HG03196 (cell line): ENCODE data around the gene PWP2.
A peak's percentile ranks its signal among the peaks of the same experiment; 100 is the strongest.

ENCODE experiments used
- ATAC-seq: cut with Tn5 transposase; IDR thresholded peaks from one replicate; pipeline ENCODE4 v1.9.1; 2021; ENCODE audit not compliant: unreplicated experiment

PWP2 gene

DNA sequence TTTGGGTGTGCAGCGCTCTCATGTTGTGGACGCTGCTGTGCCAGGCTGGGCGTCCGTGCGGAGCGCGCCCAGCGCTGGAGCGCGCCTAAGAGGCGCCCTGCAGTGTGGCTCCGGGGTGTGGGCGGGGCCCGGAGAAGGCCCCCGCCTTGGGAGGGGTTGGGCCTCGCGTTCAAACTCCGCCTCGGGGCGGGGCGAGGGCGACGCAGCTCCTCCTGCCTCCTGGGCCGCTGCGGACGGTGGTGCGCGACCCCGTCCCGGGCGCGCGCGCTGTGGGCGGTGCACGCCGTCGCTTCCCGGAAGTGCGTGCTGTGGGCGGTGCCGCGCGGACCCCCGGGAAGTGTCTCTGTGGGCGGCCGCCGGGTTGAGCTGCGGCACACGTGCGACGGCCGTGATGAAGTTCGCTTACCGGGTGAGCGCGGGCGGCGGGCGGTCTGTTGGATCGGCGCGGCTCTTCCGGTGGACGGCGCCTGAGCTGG, at the start of gene PWP2:
Gene PWP2, plus strand, starts transcription at position 374 of the 476 bp plus-strand sequence. Its CDS starts 18 bp downstream, at position 392.
- ATAC-seq: peak; percentile 75

- no peak for ATAC-seq
Measured at GRCh38 chr21:44057960-44058651, 49.1 kb upstream of the PWP2 start.

- ATAC-seq: no peak
Measured at GRCh38 chr21:44058652-44058964, 48.6 kb upstream of the PWP2 start.

GRCh38 chr21:44058981-44059380, 48.2 kb upstream of the PWP2 start:
- no peak for ATAC-seq

DNA sequence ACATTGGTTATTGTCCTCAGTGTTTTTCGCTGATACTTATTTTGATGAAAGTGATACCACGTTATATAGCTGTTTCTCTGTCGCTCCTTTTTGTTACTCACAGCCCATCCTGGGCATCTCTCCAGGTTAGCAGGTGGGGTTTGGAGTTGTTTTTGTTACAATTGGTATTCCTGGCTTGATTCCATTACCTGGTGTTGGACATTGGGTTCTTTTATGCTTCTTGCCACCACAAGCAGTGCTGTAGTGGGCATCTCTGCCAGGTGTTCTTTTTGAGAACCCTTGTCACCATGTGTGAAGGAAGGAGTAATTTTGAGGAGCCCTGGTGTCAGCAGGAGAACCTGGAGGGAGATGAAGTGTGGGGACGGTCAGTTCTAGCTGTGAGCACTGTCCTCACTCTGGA, 47.5 kb upstream of the PWP2 start:
- ATAC-seq: no peak

GRCh38 chr21:44062380-44062779, 44.8 kb upstream of the PWP2 start:
- no peak for ATAC-seq

DNA sequence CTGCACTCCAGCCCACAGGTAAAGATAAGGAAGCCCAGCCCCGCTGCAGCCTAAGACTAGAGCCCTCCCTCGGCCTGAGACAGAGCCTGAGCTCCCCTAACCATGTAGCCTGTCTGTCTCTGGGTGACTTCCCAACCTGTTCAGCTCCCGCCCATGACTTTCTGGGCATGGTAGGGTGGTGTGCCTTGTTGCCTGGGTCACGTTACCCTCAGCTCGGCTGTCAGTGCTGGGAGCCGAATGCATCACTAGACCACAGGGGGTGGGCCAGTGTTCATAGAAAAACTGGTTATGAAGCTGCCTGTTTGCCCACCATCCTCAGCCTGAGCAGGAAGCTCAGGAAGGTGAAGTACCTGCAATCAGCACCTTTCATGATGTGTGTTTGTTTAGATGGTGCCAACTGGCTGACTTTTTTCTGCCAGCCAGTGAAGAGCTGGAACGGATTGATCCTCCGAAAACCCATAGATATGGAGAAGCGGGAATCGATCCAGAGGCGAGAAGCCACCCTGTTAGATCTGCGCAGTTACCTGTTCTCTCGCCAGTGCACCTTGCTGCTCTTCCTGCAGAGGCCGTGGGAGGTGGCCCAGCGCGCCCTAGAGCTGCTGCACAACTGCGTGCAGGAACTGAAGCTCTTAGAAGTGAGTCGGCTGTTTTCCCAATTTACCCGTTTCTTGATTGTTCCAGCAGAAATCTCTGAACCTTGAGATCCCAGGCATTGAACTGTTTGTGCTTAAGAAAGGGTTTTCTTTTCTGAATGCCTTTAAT, 43.9 kb upstream of the PWP2 start:
- no peak for ATAC-seq

GRCh38 chr21:44064852-44065403, 42.3 kb upstream of the PWP2 start:
- no peak for ATAC-seq

DNA sequence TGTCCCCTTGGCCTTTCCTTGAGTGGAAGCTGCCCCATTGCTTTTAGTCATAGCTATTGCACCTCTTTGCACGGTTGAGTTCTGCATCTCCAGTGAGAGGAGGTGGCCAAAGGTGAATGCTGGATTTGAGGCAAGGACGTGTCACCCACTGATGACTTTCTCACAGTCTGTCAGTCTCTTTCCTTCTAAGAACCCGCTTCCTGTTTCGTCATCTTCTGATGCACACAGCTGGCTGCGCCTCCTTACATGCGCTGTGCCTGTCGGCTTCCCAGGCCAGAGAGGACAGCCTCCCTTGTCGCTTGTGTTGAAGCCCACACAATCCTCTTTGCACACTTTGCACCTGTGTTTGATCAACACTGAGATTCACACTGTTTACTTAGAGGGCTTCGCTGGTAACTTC, 41.8 kb upstream of the PWP2 start:
- ATAC-seq: no peak

- no peak for ATAC-seq
Measured at GRCh38 chr21:44066116-44066515, 41.1 kb upstream of the PWP2 start.

DNA sequence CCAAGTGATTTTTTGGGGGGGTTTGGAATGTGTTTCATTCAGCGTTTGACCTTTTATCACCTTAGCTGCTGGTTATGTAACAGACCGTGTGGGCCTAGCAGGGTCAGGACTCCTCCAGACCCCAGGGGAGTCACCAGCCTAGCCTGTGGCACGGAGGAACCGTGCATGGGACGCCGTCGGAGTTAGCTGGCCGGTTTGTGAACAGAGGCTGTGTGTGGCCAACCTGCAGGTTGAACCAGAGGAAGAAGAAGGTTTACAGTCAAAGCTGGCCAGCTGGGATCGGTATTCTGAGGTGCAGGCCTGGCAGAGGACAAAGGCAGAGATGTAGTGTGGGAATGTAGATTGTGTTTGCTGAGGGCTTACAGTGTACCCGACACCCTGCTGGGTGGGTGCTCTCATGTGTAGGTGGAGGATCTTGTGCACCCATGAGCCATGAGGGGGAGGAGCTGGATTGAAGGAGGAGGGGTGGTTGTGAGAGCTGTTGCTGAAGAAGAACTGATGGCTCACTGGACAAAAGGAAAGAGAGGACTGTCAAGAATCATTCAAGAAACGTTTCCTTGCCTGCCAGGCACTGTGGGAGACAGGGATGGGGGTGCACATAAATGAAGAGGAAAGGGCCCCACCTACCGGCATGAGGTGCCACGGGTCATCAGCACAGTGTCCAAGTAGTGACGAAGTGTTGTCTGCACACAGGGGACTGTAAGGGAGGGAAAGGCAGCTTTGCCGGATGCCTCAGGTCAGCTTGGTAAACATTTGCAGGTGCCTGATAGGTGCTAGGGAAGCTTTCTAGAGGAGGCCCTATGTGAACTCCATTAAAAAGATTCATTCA, 40.0 kb upstream of the PWP2 start:
- ATAC-seq: no peak

GRCh38 chr21:44070391-44070790, 36.8 kb upstream of the PWP2 start:
- ATAC-seq: no peak

DNA sequence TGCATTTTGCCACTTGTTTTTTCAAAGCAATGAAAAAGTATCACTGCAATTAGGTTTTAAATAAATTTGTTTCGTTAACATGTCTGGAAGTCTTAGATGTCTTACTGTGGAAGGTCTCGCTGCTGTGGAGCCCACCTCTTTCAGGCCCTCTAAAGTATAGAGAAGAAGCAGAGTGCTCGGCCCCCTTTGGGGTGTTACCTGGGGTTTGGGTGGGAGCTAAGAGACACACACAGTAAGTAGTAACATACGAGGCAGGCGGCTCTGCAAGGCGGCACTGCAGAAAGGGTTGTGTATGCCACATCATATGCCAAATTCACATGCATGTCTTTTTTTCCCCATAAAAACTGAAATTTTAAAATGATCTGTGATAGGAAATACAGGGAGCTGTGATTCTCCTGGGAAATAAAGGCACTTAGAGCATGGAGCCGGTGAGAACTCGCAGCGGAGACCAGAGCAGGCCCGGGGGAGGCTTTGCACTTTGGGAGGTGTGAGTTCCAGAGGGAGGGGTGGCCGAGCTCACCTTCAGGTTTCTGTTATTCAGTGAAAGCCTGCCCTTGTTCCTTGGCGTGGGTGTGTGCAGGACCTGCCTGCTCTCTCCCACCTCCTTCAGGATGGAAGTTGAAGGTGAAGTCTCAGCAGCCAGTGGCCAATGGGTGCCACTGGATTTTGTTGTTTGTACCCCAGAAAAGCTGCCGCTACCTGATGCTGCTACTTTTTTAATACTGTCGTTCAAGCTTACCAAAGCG, 35.7 kb upstream of the PWP2 start:
- ATAC-seq: no peak

GRCh38 chr21:44072111-44072510, 35.1 kb upstream of the PWP2 start:
- no peak for ATAC-seq

DNA sequence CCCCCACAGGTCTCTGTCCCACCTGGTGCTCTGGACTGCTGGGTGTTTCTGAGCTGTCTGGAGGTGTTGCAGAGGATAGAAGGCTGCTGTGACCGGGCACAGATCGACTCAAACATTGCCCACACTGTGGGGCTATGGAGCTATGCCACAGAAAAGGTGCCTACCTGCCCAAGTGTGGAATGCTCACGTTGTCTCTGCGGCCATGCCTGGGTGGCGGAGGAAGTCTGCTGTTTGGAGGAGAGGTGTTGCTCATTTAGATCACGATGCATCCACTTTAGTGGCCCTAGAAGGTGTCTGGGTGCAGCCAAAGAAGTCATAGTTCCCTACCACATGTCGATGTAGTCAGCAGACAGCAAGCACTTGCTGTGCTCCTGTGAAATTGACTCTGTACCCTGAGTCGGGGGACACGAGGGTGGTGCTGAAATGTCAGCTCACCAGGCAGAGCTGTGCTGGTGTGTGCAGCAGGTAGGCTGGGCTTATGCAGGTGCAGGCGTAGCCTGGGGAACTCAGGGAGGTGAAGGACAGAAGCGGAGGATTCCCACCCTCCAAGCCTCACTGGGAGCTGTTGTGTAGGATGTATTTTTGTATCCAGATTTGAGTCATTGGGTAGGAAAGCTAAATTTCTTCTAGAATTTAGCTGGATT, 32.8 kb upstream of the PWP2 start:
- ATAC-seq: no peak

DNA sequence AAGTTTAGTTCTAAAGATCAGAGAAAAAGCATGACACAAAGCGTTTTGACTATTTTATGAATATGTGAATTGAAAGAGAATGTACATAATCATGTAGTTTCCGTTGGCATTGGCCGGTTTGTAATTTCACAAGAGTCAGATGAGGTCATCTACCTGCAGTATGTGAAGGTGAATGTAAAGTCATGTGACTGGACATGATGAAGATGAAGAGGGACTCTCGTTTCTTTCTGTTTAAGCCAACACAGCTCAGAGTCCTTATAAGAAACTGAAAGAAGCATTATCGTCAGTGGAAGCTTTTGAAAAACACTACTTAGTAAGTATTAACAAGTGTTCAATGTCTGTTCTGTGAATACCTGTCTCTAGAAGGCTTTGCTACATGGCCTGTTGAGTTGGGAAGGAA, 30.9 kb upstream of the PWP2 start:
- ATAC-seq: no peak

GRCh38 chr21:44078411-44078981, 28.7 kb upstream of the PWP2 start:
- no peak for ATAC-seq

DNA sequence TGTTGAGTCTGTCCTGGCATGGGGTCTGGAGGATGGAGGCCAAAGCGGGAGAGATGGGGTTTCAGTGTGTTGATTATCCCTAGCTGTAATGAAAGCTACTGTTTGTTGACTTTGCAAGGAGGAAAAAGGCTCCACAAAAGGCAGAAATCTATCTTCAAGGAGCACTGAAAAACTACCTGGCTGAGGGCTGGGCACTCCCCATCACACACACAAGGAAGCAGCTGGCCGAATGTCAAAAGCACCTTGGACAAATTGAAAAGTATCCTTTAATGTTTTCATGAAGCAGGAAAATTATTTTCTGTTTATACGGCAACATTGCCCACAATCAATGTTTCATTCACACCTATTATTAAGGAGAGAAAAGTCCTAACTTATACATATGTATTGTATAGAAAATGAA, 27.8 kb upstream of the PWP2 start:
- ATAC-seq: no peak

DNA sequence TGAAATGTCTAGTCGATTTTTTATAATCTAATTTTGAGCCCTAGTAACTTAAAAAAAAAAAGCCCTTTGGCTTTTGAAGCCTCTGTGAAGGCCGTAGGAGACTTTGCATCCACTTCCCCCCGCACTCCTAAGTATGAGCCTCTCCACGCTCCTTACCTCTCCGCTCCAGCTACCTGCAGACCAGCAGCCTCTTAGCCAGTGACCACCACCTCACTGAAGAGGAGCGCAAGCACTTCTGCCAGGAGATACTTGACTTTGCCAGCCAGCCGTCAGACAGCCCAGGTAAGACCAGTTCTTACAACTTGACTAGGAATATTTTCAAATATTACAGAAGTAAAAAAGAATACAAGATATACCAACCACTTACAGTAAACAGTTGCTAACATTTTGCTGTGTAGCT, 27.4 kb upstream of the PWP2 start:
- ATAC-seq: no peak
